ENCODE measurements around the gene JPH3. TPM values are rescaled to one million over a fixed set of nuclear protein-coding genes. Genes with fewer than 3 reads are reported as not detected.
A peak's percentile ranks its signal among the peaks of the same experiment; 100 is the strongest.
"Not testable (repeated sequence)": the region's sequence is repeated elsewhere in the genome, so short reads cannot be mapped to it uniquely, and the experiment has no call there.

The JPH3 gene
- total RNA-seq, 1 donor from 2014 or later: 0.29 TPM

DNA sequence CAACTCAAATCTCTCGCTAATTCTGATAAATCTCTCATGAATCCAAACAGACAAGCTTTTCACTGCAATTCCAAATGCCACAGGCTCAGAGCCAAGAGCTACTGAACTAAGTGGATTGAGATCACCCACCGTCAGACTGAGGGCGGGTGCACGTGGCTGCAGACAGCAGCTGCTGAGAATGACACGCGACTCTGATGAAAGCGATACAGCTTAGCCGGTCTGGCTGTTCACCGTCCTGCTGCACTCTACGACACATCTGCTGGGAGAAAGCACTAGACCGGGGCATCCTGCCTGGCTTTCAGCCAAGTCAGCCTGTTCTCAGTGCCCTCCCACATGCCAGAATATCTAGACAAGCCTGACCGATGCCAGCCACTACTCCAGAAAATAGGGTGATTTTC is 120.9 kb downstream of the JPH3 start:
- ATAC-seq: peak; percentile 58
- H3K9me3 ChIP-seq: no peaks in the 10 kb centered on the region
- no peaks in the 10 kb centered on the region for H3K27me3 ChIP-seq
- peak; percentile 72 for DNase-seq
- H3K36me3 ChIP-seq: peaks cover 34% of the 10 kb centered on the region
- no peak overlapping the region for H3K27ac ChIP-seq
- no peaks in the 10 kb centered on the region for H3K4me1 ChIP-seq
- no peak overlapping the region for H3K4me3 ChIP-seq
- TF ChIP-seq, protein P1, sequence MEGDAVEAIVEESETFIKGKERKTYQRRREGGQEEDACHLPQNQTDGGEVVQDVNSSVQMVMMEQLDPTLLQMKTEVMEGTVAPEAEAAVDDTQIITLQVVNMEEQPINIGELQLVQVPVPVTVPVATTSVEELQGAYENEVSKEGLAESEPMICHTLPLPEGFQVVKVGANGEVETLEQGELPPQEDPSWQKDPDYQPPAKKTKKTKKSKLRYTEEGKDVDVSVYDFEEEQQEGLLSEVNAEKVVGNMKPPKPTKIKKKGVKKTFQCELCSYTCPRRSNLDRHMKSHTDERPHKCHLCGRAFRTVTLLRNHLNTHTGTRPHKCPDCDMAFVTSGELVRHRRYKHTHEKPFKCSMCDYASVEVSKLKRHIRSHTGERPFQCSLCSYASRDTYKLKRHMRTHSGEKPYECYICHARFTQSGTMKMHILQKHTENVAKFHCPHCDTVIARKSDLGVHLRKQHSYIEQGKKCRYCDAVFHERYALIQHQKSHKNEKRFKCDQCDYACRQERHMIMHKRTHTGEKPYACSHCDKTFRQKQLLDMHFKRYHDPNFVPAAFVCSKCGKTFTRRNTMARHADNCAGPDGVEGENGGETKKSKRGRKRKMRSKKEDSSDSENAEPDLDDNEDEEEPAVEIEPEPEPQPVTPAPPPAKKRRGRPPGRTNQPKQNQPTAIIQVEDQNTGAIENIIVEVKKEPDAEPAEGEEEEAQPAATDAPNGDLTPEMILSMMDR (IDR thresholded peaks at IDR 0.05): no peak
- intact Hi-C loops (cut with DNase I): no loop called here

DNA sequence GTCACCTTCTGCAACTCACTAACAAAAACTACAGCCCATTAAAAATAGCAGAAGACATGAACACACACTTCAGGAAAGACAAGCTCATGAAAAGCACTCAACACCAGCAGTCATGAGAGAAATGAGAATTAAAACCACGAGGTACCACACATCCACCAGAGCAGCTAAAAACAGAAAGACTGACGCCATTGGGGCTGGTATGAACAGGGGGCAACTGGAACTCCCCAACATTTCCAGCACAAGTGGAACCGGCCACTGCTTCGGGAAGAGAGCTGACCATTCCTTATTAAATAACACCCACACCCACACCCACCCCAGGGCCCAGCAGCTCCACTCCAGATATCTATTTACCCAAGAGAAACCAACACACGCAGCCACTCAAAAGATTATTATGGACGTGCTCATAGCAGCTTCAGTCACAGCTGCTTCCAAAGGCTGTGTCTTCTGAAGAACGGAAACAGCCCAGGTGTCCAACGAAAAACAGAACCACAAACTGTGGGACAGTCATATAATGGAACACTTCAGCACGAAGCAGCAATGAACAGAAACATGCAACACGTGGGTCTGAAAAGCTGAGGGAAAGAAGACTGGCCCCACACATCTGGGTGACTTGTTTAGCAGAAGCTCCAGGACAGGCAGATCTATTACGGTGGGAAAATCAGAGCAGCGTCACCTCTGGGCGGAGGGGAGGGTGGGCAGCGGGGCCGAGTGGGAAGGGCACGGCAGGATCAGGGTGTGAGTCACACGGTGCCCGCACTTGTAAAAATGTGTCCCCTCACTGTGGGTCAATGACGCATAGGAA is 122.4 kb downstream of the JPH3 start:
- no peak overlapping the region for H3K4me3 ChIP-seq
- intact Hi-C loops (cut with DNase I): no loop called here
- H3K9me3 ChIP-seq: no peaks in the 10 kb centered on the region
- TF ChIP-seq, protein P1 (IDR thresholded peaks at IDR 0.05): no peak
- ATAC-seq (no peak), DNase-seq (no peak)
- H3K4me1 ChIP-seq: no peaks in the 10 kb centered on the region
- H3K27ac ChIP-seq: no peak overlapping the region
- H3K36me3 ChIP-seq: peaks cover 49% of the 10 kb centered on the region
- no peaks in the 10 kb centered on the region for H3K27me3 ChIP-seq

DNA sequence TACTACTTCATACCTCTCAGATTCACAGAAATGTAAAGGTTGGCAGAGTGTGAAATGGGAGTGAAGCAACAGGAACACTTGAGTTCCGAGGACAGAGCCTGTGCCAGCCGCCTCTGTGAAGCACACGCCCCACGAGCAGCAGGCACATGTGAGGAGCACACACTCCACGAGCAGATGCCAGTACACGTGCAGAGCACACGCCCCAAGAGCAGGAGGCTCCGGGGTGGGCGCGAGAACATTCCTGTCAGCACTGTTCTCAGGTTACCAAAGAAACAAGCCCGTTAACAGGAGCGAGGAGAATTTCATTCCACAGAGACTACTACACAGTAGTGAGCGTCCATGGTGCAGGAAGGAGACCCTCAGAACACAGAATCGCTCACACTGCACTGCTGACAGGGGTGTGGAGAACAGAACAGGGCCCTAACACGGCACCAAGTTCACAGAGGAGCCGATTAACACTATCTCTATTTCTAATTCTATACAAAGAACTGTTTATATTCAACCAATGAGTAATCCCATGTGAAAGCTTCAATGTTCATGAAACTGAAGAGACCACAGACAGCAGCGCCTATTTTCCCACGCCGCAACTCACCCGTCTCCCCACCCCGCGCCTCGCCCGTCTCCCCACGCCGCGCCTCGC is 123.4 kb downstream of the JPH3 start:
- ATAC-seq (peak; percentile 83), DNase-seq (peak; percentile 79)
- intact Hi-C loops (cut with DNase I): no loop called here
- TF ChIP-seq, protein P1 (IDR thresholded peaks at IDR 0.05): no peak
- Histone ChIP-seq H3K4me3 (no peak overlapping the region), H3K36me3 (peaks cover 58% of the 10 kb centered on the region), H3K27ac (no peak overlapping the region), H3K4me1 (no peaks in the 10 kb centered on the region), H3K27me3 (no peaks in the 10 kb centered on the region), H3K9me3 (no peaks in the 10 kb centered on the region)

DNA sequence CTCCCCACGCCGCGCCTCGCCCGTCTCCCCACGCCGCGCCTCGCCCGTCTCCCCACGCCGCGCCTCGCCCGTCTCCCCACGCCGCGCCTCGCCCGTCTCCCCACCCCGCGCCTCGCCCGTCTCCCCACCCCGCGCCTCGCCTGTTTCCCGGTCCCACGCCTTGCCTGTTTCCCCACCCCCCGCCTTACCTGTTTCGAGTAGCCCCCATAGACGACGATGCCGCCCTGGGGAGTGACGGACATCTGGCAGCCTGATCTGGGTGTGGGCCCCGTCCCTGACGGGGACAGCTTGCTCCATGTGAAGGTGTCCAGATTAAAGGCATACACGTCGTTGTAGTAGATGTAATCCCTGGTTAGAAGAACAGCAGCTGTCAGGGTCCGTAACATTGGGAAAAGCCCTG is 124.3 kb downstream of the JPH3 start:
- H3K27me3 ChIP-seq; H3K4me1 ChIP-seq; ATAC-seq; DNase-seq; H3K9me3 ChIP-seq; H3K4me3 ChIP-seq; H3K27ac ChIP-seq; intact Hi-C loops (cut with DNase I): not testable (repeated sequence)
- H3K36me3 ChIP-seq: peaks cover 55% of the 10 kb centered on the region

DNA sequence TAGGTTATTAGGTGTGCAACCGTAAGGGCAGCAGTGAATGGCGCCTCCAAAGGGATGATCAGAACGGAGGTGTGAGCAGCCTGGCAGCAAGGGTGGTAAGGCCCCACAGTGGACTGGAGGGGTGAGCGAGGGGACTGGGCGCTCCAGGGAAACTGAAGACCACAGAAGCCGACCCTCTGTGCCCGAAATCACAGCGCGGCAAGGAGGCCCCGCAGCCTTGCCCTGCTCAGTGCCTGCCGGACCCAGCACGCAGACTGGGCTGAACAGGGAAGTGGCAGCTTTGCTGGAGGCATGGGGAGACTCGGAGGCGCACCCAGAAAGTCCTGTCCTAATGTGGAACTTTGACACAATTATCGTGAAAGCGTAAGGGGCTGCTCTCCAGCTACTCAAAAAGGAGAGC is 125.0 kb downstream of the JPH3 start:
- Histone ChIP-seq H3K4me3 (no peak overlapping the region), H3K27me3 (no peaks in the 10 kb centered on the region), H3K9me3 (no peaks in the 10 kb centered on the region), H3K36me3 (peaks cover 49% of the 10 kb centered on the region), H3K4me1 (no peaks in the 10 kb centered on the region), H3K27ac (no peak overlapping the region)
- ATAC-seq: no peak
- intact Hi-C loops (cut with DNase I): no loop called here
- TF ChIP-seq, protein P1 (IDR thresholded peaks at IDR 0.05): no peak
- DNase-seq: no peak

DNA sequence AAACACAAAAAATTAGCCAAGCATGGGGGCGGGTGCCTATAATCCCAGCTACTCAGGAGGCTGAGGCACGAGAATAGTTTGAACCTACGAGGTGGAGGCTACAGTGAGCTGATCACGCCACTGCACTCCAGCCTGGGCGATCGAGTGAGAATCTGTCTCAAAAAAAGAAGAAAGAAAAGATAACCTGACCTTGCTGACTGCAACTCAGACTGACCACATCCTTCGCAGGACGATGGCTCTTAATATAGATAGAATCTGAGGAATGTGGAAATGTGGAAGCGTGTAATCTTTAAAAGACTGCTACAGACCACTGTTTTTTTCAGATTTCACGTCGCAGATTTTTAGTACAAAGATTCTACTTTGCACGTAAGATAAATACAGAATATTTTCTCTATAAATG is 125.7 kb downstream of the JPH3 start:
- TF ChIP-seq, protein P1 (IDR thresholded peaks at IDR 0.05): no peak

More for the DNA sequence above, 125.7 kb downstream of the JPH3 start:
- no peak overlapping the region for H3K27ac ChIP-seq
- DNase-seq (no peak), ATAC-seq (no peak)
- no peaks in the 10 kb centered on the region for H3K9me3 ChIP-seq
- H3K36me3 ChIP-seq: peaks cover 44% of the 10 kb centered on the region
- no peaks in the 10 kb centered on the region for H3K27me3 ChIP-seq
- no peaks in the 10 kb centered on the region for H3K4me1 ChIP-seq
- no peak overlapping the region for H3K4me3 ChIP-seq
- intact Hi-C loops (cut with DNase I): no loop called here
